Activated B cell treated with CpG ODN at 0.5 μM for 24 hours (primary cell): ENCODE data around the gene ACOT13. TPM values are rescaled to one million over a fixed set of nuclear protein-coding genes. Genes with fewer than 3 reads are reported as not detected.

Experiments used
- ATAC-seq: fragments of 200-7000 bp; cut with Tn5 transposase; one replicate; pipeline ENCODE4 v1.10.0; 2021; ENCODE audit warnings: low read depth, mild to moderate bottlenecking, moderate library complexity
- CTCF ChIA-PET: fragments of 350-600 bp; sonication (Branson Sonifier 250); formaldehyde crosslinking; loops from one replicate; lab custom pipeline; 2021; ENCODE audit warnings: antibody characterized with exemption; lab: Charles Lee
- POLR2A ChIA-PET: fragments of 350-600 bp; sonication (Branson Sonifier 250); formaldehyde crosslinking; loops from one replicate; lab custom pipeline; 2021; ENCODE audit warnings: antibody characterized with exemption; lab: Charles Lee
- DNase-seq: peaks from one replicate; pipeline ENCODE4 v3.0.0; 2022
- H3K27ac Mint-ChIP-seq: one replicate; pipeline ENCODE4 v1.8.0; 2020; ENCODE audit warnings: mixed read lengths
- H3K27me3 Mint-ChIP-seq: one replicate; pipeline ENCODE4 v1.8.0; 2021; ENCODE audit warnings: mixed read lengths
- H3K36me3 Mint-ChIP-seq: one replicate; pipeline ENCODE4 v1.8.0; 2021; ENCODE audit warnings: low read depth, mixed read lengths
- H3K4me1 Mint-ChIP-seq: one replicate; pipeline ENCODE4 v1.8.0; 2021; ENCODE audit warnings: mixed read lengths
- H3K4me3 Mint-ChIP-seq: one replicate; pipeline ENCODE4 v1.8.0; 2020; ENCODE audit warnings: mild to moderate bottlenecking, mixed read lengths
- H3K9me3 Mint-ChIP-seq: one replicate; pipeline ENCODE4 v1.8.0; 2020; ENCODE audit warnings: mixed read lengths
- CTCF ChIP-seq: fragments of 200-600 bp; IDR thresholded peaks from one replicate; pipeline ENCODE4 v1.8.0; 2022; ENCODE audit warnings: antibody characterized with exemption, mild to moderate bottlenecking
- intact Hi-C: fragments of 100-400 bp; cut with micrococcal nuclease; formaldehyde crosslinking; loops from one replicate; pipeline ENCODE4 v1.15.1; 2024
- total RNA-seq: library from RNA; stranded (reverse); gene quantifications from 2 replicates; pipeline ENCODE4 v1.2.3, GENCODE V29; 2022

Gene ACOT13
- total RNA-seq, 1 donor from 2014 or later = 13.8 TPM

GRCh38 chr6:24642061-24642460, 24.8 kb upstream of the ACOT13 start:
- no peak overlapping the region for H3K27ac Mint-ChIP-seq
- ChIA-PET CTCF (no interaction called here), POLR2A (no interaction called here)
- ATAC-seq (no peak), DNase-seq (no peak)
- intact Hi-C loops = no loop called here
- no peak overlapping the region for H3K4me3 Mint-ChIP-seq
- no peak for TF ChIP-seq CTCF
- peaks cover 2% of the 10 kb centered on the region for H3K36me3 Mint-ChIP-seq
- H3K27me3 Mint-ChIP-seq = peaks cover 4% of the 10 kb centered on the region
- H3K4me1 Mint-ChIP-seq = peaks cover 13% of the 10 kb centered on the region
- peaks cover 3% of the 10 kb centered on the region for H3K9me3 Mint-ChIP-seq

GRCh38 chr6:24643920-24644319, 23.0 kb upstream of the ACOT13 start:
- no peak for ATAC-seq
- no peak for DNase-seq
- Mint-ChIP-seq H3K4me3 (no peak overlapping the region), H3K27me3 (peaks cover 2% of the 10 kb centered on the region), H3K27ac (no peak overlapping the region), H3K4me1 (peaks cover 13% of the 10 kb centered on the region), H3K36me3 (peaks cover 2% of the 10 kb centered on the region), H3K9me3 (peaks cover 2% of the 10 kb centered on the region)
- intact Hi-C loops = no loop called here
- ChIA-PET POLR2A (no interaction called here), CTCF (no interaction called here)
- TF ChIP-seq CTCF = no peak

- H3K9me3 Mint-ChIP-seq = no peaks in the 10 kb centered on the region
- intact Hi-C loops = no loop called here
- H3K36me3 Mint-ChIP-seq = peaks cover 2% of the 10 kb centered on the region
- H3K4me1 Mint-ChIP-seq = peaks cover 15% of the 10 kb centered on the region
- ChIA-PET CTCF (no interaction called here), POLR2A (interaction anchor here (0.7 kb wide), 1 partner anchor 192 kb away, joined by 4 read pairs; no protein-coding TSS in a partner anchor)
- H3K27ac Mint-ChIP-seq = no peak overlapping the region
- no peak for TF ChIP-seq CTCF
- peaks cover 2% of the 10 kb centered on the region for H3K27me3 Mint-ChIP-seq
- ATAC-seq (no peak), DNase-seq (no peak)
- H3K4me3 Mint-ChIP-seq = no peak overlapping the region
Measured at GRCh38 chr6:24644377-24644776, 22.5 kb upstream of the ACOT13 start.

DNA sequence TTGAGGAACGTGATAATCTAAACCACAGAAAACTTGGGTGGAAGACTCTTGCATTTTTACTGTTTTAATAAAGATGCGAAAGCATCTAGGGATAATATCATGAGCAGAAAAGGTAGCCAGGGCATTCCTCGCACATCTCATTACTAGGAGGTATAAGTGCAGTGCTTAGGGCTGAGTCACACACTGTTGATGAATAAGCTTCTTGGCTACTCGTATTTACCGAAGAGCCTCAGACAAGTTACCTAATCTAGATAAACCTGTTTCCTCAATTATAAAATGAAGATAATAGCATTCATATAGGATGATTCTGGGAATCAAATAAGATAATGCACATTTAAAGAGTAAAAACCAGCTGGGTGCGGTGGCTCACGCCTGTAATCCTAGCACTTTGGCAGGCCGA, 20.1 kb upstream of the ACOT13 start:
- TF ChIP-seq CTCF = no peak
- ATAC-seq (no peak), DNase-seq (no peak)
- peak overlapping the region; percentile 91 for H3K27ac Mint-ChIP-seq
- peaks cover 20% of the 10 kb centered on the region for H3K36me3 Mint-ChIP-seq
- H3K9me3 Mint-ChIP-seq = no peaks in the 10 kb centered on the region
- no peaks in the 10 kb centered on the region for H3K27me3 Mint-ChIP-seq
- POLR2A ChIA-PET = interaction anchor here (0.5 to 2.1 kb wide), 3 partner anchors 19 to 79 kb away, joined by 3 to 25 read pairs (median 8); partner anchors contain the start of genes ACOT13 and TDP2
- H3K4me3 Mint-ChIP-seq = peak overlapping the region; percentile 89
- peaks cover 28% of the 10 kb centered on the region for H3K4me1 Mint-ChIP-seq
- intact Hi-C loops = loop anchor here (1.0 to 5.0 kb wide), 6 partner anchors 20 to 152 kb away; partner anchors contain the start of genes ALDH5A1, GMNN and TDP2
- CTCF ChIA-PET = interaction anchor here (1.7 to 1.8 kb wide), 2 partner anchors 63 to 65 kb away, joined by 6 read pairs; no protein-coding TSS in a partner anchor

DNA sequence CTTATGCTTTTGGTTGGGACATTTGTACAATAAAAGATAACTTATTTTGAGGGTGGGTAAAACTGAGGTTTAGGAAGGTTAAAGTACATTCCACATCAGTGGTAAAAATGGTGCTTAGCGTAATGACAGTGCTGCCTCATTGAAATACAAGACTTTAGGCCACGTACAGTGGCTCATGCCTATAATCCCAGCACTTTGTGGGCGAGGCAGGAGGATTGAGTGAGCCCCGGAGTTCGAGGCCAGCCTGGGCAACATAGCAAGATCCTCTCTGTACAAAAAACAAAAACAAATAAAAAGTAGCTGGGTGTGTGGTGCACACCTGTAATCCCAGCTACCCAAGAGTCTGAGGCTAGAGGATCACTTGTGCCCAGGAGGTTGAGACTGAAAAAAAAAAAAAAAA, 18.6 kb upstream of the ACOT13 start:
- DNase-seq = no peak
- H3K27ac Mint-ChIP-seq = peak overlapping the region; percentile 25
- H3K36me3 Mint-ChIP-seq = peaks cover 34% of the 10 kb centered on the region
- no peak for TF ChIP-seq CTCF
- ChIA-PET POLR2A (interaction anchor here (1.2 kb wide), 1 partner anchor 17 kb away, joined by 3 read pairs; no protein-coding TSS in a partner anchor), CTCF (interaction anchor here (1.5 kb wide), 1 partner anchor 69 kb away, joined by 3 read pairs; no protein-coding TSS in a partner anchor)
- no peak for ATAC-seq
- no peak overlapping the region for H3K4me3 Mint-ChIP-seq
- H3K4me1 Mint-ChIP-seq = peaks cover 30% of the 10 kb centered on the region
- H3K9me3 Mint-ChIP-seq = no peaks in the 10 kb centered on the region
- intact Hi-C loops = loop anchor here (5.0 kb wide), 1 partner anchor 126 kb away; no protein-coding TSS in a partner anchor
- no peaks in the 10 kb centered on the region for H3K27me3 Mint-ChIP-seq
